ENCODE data around the gene EEF1AKMT1.
"Not testable (repeated sequence)": the region's sequence is repeated elsewhere in the genome, so short reads cannot be mapped to it uniquely, and the experiment has no call there.

Gene EEF1AKMT1

GRCh38 chr13:20700288-20700687 lies 73.5 kb downstream of the EEF1AKMT1 start:
- DNase-seq: no peak

GRCh38 chr13:20699715-20700114 lies 74.0 kb downstream of the EEF1AKMT1 start:
- no peak for DNase-seq

GRCh38 chr13:20696073-20696472 lies 77.7 kb downstream of the EEF1AKMT1 start:
- DNase-seq: no peak

GRCh38 chr13:20691616-20692015 lies 82.1 kb downstream of the EEF1AKMT1 start:
- DNase-seq: no peak

- DNase-seq: no peak
These were observed 84.5 kb downstream of the EEF1AKMT1 start for GRCh38 chr13:20689291-20689690.

- no peak for DNase-seq
These were observed 86.7 kb downstream of the EEF1AKMT1 start for GRCh38 chr13:20686863-20687579.

GRCh38 chr13:20686167-20686566 lies 87.6 kb downstream of the EEF1AKMT1 start:
- DNase-seq: no peak

- DNase-seq: no peak
These were observed 88.7 kb downstream of the EEF1AKMT1 start for GRCh38 chr13:20685092-20685491.

- no peak for DNase-seq
These were observed 89.2 kb downstream of the EEF1AKMT1 start for GRCh38 chr13:20684546-20684945.

GRCh38 chr13:20684041-20684440 lies 89.7 kb downstream of the EEF1AKMT1 start:
- DNase-seq: no peak

- no peak for DNase-seq
These were observed 91.7 kb downstream of the EEF1AKMT1 start for GRCh38 chr13:20682061-20682460.

GRCh38 chr13:20681481-20681880 lies 92.3 kb downstream of the EEF1AKMT1 start:
- DNase-seq: not testable (repeated sequence)

GRCh38 chr13:20680416-20681080 lies 93.2 kb downstream of the EEF1AKMT1 start:
- no peak for DNase-seq

GRCh38 chr13:20679879-20680278 lies 93.9 kb downstream of the EEF1AKMT1 start:
- DNase-seq: no peak

Measured in right kidney (tissue), 1 donor.